ENCODE measurements around the gene GATAD2A.
"Not testable (repeated sequence)": the region's sequence is repeated elsewhere in the genome, so short reads cannot be mapped to it uniquely, and the experiment has no call there.

Gene GATAD2A, protein sequence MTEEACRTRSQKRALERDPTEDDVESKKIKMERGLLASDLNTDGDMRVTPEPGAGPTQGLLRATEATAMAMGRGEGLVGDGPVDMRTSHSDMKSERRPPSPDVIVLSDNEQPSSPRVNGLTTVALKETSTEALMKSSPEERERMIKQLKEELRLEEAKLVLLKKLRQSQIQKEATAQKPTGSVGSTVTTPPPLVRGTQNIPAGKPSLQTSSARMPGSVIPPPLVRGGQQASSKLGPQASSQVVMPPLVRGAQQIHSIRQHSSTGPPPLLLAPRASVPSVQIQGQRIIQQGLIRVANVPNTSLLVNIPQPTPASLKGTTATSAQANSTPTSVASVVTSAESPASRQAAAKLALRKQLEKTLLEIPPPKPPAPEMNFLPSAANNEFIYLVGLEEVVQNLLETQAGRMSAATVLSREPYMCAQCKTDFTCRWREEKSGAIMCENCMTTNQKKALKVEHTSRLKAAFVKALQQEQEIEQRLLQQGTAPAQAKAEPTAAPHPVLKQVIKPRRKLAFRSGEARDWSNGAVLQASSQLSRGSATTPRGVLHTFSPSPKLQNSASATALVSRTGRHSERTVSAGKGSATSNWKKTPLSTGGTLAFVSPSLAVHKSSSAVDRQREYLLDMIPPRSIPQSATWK
- total RNA-seq = 47.3 to 164 (median 102) reads per million in 17 experiments

GRCh38 chr19:19404879-19405860 lies at the start of gene GATAD2A:
Gene GATAD2A (plus strand): TSS chr19:19405675. CDS start chr19:19465346, 59,671 bp downstream.
- peak; percentile 98 to 100 (median 98) for DNase-seq

DNA sequence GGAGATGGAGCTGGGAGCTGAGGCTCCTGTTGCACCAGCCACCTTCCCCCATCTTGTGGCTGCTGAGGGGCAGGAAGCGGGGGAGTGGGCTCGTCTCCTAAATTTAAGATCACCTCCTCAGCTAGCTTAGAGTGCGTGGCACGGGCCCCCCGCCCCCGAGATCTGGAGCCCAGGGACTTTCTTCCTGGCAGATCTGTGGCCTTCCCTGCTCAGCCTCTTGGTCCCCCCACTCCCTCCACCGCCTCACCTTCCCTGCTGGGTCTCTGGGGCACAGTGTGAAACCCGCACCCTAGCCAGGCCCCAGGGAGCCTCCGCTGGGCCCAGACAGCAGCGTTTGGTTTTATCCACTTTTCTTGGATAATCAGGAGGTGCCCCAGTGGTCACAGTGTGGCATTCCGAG lies 49.0 kb upstream of the GATAD2A start:
- DNase-seq = no peak

GRCh38 chr19:19356901-19357566 lies 48.4 kb upstream of the GATAD2A start:
- DNase-seq = no peak

DNA sequence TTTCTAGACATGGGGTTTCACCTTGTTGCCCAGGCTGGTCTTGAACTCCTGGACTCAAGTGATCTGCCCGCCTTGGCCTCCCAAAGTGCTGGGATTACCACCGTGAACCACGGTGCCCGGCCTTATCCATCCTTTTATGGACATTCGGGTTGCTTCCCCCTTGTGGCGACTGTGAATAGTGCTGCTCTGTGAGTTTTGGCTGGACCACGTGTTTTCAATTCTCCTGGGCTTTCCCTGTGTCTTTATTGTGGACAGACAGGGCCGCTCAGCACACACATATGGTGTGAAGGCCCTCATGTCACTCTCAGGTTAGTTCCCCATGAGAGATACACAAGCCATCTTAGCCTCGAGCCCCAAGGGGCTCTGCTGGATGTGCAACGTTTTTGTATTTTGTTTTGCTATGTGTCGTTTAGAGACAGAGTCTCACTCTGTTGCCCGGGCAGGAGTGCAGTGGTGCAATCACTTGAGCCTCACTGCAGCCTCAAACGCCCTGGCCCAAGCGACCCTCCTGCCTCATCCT lies 44.3 kb upstream of the GATAD2A start:
- DNase-seq = peak; percentile 84 to 91 (median 87)

GRCh38 chr19:19362075-19362474 lies 43.4 kb upstream of the GATAD2A start:
- DNase-seq = no peak

DNA sequence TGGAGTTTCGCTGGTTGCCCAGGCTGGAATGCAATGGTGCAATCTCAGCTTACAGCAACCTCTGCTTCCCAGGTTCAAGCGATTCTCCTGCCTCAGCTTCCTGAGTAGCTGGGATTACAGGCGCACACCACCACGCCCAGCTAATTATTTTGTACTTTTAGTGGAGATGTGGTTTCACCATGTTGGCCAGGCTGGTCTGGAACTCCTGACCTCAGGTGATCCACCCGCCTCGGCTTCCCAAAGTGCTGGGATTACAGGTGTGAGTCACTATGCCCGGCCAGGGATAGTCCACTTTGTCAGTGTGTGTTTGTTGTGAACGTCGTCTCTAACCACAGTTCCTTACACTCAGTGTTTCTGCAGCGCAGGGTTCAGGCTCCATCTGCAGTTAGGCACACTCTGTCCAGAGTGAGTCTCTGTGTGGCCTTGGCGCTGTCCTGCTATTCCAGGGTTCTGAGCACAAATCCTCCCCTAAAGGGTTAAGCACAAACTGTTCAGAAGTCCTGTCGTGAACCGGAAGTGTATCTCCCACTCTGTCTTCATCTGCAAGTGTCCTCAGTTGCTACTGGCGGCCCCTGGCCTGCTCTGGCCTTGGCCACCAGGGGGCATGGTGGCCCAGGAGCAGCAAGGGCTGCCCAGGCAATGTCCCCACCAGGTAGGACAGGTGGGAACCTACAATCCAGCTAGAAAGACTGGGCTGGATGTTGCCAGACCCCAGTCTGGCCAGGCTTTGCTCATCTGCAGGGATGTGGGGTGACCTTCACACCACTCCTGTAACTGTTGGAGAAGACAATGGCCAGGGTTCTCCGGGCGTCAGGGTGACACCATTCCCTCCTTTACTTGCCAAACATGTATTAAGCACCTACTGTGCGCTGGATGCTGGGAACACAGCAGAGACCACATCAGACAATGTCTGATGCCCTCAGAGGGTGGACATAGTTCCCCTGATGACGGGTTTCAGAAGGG lies 38.8 kb upstream of the GATAD2A start:
- DNase-seq = peak; percentile 83 to 90 (median 87)

DNA sequence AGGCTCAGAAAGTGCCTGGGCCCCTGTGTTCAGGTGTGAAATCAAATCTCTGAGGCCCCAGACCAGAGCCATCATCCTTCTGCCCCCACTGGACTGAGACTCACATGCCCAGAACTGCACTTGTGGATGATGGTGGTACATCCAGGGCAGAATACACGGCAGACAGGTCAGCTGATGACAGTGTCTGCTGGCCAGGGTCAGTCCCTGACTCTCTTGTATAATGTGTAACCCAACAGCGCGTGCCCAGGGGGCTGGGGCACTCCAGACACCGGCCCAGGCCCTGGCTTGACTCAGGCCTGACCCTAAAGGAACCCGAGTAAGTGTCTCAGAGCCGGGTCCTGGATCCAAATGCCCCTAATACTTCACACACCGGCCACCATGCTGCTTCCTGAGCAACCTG lies 37.4 kb upstream of the GATAD2A start:
- no peak for DNase-seq

DNA sequence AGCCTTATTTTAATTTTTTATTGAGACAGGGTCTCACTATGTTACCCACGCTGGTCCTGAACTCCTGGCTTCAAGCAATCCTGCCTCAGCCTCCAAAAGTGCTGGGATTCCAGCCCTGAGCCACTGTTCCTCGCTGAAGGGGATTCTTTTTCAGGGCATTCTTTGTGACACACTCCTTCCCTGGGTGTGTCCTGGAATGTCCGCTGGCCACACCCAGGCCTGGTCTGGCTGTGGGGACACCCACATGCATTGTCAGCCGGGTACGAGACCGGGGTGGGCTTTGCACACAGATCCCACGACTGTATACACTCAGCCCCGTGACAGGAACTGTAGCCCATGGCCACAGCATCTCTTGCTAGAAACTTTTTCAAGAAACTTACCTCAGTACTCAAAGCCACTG lies 34.4 kb upstream of the GATAD2A start:
- no peak for DNase-seq

DNA sequence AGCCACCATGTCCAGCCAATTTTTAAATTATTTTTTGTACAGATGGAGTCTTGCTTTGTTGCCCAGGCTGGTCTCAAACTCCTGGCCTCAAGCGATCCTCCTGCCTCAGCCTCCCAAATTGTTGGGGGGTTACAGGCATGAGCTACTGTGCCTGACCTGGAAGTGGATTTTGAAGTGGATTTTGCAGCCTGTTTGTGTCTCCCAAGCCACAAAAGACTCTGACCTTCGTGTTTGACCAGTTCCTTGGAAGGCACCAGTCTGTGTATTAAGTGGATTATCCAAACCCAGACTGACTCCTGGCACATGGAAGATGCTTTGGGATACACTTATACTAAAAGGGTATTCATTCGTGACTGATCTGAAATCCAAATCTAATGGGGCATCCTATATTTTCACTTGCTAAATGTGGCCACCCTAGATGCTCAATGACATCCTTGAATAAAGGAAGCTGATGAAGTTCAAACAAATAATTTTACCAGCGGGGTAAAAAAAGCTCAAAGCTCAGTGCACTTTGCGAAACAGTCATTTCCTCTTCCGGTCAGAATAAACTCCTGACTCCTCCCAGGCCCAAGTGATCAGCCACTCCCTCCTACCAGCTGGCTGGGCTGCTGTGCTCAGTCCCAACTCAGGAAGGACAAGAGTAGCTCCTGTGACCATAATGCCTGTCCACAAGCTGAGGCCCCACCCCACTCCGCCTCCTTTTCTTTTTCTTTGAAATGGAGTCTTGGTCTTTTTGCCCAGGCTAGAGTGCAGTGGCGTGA lies 32.6 kb upstream of the GATAD2A start:
- DNase-seq = peak; percentile 90 to 95 (median 94)

- no peak for DNase-seq
Observed at GRCh38 chr19:19379527-19379926, 25.9 kb upstream of the GATAD2A start.

DNA sequence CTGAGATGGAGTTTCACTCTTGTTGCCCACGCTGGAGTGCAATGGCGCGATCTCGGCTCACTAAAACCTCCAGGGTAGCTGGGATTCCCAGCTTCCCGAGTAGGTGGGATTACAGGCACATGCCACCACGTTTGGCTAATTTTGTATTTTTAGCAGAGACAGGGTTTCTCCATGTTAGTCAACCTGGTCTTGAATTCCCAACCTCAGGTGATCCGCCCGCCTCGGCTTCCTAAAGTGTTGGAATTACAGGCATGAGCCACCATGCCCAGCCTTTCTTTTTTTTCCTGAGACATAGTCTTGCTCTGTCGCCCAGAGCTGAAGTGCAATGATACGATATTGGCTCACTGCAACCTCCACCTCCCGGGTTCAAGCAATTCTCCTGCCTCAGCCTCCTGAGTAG lies 25.2 kb upstream of the GATAD2A start:
- not testable (repeated sequence) for DNase-seq

DNA sequence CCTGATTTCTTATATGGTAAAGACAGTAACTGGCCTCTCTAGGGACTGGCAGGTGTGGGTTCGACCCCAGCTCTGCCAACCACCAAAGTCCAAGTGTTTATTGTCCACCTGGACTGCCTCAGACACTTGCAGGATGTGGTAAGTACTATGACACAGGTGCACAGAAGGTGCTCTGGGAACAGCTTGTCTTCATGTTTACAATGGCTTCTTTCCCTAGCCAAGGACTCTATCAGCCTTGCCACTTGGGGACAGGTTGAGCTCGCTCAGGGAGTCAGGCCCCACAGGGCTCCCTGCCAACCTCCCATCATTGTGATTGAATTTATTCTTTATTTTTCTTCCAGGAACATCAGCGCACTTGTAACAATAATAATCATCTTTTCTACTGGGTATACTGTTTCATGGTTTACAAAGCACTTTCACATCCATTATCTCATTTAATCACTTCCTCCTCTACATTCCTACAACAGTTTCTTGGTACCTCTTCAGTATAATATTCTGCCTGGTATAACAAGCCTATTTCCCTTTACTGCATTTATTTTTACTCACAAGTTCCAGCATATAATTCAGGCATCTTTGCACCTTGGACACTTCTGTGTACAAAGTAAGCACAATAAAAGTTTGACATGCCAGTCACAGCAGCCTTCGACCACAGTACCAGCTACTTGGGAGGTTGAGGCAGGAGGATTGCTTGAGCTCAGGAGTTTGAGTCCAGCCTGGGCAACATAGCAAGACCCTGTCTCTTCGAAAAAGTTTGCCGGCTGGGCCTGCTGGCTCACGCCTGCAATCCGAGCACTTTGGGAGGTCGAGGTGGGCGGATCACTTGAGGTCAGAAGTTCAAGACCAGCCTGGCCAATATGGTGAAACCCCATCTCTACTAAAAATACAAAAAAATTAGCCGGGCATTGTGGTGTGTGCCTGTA lies 24.2 kb upstream of the GATAD2A start:
- DNase-seq = peak in 1 of 4 experiments; percentile 36

- no peak for DNase-seq
Observed at GRCh38 chr19:19382118-19382517, 23.4 kb upstream of the GATAD2A start.

DNA sequence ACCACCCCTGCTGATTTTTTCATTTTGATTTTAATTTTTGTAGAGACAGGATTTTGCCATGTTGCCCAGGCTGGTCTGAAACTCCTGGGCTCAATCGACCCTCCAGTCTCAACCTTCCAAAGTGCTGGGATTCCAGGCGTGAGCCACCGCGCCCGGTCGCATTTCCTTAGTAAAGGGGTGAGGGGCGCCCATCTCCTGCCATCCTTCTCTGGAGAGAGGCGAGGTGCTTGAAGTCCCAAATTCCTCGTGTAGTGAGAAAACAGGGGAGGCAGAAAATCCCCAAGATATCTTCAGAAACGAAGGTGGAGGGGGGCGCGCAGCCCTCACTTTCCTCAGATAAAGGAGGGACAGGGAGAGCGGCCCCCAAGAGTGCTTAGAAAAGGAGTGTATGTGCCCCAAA lies 21.0 kb upstream of the GATAD2A start:
- DNase-seq = no peak

DNA sequence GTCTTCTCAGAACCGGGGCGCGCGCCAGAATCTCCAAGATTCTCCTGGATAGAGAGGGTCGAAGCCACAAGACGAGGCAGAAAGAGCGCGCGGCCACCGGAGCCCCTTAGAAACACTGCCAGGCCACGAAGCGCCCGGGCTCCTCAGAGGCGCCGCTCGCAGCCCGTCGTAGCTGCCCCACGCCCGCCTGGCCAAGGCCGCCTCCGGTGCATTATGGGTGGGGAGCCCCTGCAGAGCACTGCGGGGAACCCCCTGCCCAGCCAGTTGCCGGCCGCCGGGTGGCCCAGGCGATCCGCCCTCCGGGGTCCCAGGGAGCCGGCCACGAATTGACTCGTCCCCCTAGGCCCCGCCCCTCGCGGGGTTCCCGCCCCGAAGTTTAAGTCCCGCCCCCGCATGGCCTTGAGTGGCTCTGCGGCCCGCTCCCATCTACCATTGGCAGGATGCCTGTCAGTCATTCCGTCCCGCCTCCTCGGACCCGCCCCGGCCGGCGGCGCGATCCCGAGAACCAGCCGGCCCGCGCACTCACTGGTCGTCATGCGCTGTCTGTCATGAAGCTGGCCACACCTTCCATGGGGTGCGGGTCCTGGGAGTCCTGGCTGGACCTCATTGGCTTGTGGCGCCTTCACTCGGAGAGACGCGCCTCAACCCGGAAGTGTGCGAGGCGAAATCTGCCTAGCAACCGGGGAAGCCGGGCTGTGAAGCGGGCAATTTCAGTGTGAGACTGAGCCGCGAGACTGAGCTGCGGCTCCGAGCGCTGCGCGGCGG lies 20.2 kb upstream of the GATAD2A start:
- DNase-seq = peak; percentile 100

DNA sequence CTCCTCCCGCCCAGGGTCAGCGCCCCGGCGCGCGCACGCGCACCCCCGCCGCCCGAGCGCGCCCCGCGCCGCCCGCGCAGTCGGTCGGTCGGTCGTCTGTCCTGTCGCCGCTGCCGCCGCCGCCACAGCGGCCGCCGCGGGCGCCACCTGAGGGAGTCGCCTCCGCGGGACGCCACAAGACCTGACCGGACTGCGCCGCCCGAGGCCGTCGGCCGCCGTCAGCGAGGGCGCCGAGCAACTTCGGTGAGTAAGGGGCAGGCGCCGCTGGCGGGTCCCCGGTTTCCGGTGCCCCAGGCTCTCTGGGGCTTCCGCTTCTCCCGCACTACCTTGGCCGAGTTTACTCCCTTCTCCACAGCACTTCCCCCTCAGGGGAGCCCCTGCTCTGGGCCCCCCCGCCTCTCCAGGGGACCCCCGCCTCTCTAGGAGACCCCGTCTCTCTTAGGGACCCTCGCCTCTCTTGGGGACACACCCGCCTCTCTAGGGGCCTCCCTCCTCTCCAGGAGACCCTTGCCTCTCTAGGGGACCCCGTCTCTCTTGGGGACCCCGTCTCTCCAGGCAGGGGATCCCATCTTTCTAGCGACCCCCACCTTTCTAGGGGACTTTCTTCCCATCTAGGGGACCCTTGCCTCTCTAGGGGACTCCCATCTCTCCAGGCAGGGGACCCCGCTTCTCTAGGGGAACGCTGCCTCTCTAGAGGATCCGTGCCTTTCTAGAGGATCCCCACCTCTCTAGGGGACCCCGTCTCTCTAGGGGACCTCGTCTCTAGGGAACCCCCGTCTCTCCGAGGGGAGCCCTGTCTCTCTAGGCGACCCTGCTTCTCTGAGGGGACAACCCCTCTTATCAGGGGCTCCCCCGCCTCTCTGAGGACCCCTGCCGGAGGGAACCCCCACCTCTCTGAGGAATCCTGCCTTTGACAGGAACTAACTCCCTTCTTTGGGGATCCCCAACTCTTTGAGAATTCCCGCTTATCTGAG lies 19.3 kb upstream of the GATAD2A start:
- peak in 3 of 4 experiments; percentile 37 to 72 (median 65) for DNase-seq

GRCh38 chr19:19387108-19387507 lies 18.4 kb upstream of the GATAD2A start:
- no peak for DNase-seq

Data from suppressor macrophage (primary cell).